ENCODE results near the gene ENOX2. TPM values are rescaled to one million over a fixed set of nuclear protein-coding genes. Genes with fewer than 3 reads are reported as not detected.

The ENOX2 gene
- total RNA-seq, 2 donors from 2014 or later, result 8.3 to 9.9 TPM

DNA sequence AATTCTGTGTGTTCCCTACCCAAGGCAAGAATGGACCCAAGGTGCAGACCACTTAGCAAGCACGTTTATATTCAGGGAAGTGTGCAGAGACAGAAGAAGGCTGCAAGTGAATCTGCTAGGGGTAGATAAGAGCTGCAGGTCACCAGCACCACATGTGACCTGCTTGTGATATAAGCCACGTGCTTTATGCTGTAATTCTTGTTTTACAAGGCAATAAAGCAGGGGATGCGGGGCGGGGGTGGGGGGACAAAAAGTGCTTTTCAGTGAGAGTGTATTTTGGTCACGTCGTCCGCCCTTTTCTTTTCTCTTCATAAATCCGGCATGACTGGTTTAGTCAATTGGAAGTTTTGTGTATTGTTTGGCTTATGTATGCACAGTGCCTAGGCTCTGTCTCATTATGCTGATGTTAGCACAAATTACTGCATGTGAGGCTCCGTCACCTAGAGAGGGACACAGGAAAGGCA is 308.5 kb downstream of the ENOX2 start:
- DNase-seq (peak in 1 of 2 donors; percentile 3), ATAC-seq (peak; percentile 88)
- intact Hi-C loops (cut with DNase I, micrococcal nuclease), result no loop called here

DNA sequence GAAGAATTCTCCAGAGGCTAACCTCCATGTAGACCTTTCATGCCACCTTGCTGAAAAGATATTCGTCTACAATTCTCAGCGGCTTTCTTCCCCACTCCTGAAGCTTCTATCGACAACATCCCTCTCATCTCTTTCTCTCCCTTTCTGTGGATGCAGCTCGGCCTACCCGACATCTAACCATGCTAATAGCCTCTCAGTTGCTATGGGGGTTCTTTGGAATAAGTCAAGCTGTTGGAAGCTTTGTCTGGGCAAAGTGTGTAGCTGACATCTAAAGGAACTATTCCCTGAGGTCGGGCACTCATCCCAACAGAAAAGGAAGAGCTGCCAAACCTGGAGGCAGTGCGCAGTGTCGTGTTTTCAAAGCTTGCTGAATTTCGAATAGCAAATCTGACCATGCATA is 309.1 kb downstream of the ENOX2 start:
- DNase-seq, result no peak
- intact Hi-C loops (cut with DNase I, micrococcal nuclease), result no loop called here
- ATAC-seq, result no peak

DNA sequence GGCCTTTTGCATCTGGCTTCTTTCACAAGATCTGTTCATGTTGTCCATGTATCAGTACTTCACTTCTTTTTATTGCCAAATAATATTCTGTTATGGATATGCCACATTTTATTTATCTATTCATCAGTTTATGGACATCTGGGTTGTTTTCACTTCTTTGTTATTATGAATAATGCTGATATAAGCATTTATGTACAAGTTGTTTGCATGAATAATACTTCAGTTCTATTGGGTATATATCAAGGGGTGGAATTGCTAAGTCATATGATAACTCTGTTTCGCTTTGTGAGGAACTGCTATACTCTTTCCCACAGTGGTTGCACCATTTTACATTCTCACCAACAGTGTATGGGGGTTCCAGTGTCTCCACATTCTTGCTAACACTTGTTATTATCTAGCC is 310.8 kb downstream of the ENOX2 start:
- DNase-seq (no peak), ATAC-seq (no peak)
- intact Hi-C loops (cut with DNase I, micrococcal nuclease), result no loop called here

DNA sequence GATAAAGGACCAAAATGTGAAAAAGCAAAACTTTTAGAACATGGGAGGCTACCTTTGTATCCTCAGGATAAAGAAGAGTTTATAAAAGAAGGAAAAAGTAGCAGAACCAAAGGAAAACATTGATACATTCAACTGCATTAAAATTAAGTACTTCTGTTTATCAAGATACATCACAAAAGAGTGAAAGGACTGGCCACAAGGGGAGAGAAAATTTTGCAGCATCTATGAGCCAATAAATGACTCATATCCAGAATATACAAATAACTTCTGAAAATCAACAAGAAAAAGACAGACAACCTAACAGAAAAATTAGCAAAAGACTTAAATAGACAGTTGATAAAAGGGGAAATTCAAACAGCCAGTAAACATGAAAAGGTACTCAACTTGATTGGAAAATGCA is 324.1 kb downstream of the ENOX2 start:
- ATAC-seq, result no peak

DNA sequence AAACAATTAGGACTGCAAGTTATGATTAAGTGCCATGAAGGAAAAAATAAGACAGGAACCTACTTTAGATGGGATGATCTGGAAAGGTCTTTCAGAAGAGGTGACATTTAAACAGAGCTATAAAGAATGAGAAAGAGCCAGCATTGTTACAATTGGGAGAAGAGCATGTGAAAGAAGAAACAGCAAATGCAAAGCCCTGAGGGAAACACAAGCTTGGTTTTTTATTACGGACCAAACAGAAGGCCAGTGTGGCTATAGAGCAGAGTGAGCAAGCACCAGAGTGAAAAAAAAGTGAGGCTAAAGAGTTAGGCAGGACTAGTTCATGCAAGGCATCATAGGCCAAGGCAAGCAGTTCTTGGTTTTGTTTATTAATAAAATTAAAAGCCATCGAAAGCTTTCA is 325.6 kb downstream of the ENOX2 start:
- ATAC-seq (no peak), DNase-seq (no peak)
- intact Hi-C loops (cut with DNase I, micrococcal nuclease), result no loop called here

More for the DNA sequence above, 324.1 kb downstream of the ENOX2 start:
- intact Hi-C loops (cut with DNase I, micrococcal nuclease), result no loop called here
- DNase-seq, result no peak

DNA sequence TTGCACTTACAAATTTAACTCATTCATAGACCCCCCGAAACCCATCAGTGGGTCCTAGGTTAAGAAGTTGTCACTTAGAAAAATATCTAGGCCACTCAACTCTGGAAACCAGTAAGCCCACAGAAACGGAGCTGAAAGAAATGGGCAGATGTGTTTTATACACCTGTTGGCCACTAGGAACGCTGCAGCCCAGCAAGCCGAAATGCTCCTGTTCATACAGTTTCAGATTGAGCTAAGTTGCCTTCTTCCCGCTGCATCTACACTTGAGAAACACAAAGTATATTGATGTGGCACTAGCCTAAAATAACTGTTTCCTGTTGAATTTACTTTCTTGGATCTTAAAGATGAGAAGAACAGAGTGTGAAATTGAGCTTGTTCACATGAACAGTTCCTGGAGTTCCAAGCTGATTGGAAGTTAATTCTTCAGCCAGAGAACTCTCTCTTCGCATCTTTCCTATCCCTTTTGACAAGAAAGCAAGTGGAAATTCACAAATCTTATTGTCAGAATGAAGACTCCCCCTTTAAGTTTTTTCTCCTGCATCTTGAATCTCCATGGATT is 327.1 kb downstream of the ENOX2 start:
- intact Hi-C loops (cut with DNase I, micrococcal nuclease), result no loop called here
- ATAC-seq (peak; percentile 56), DNase-seq (peak; percentile 27 to 37)

Other genes starting within 250 kb of the ENOX2 start
- gene ARHGAP36, start 155.1 kb upstream of the ENOX2 start, total RNA-seq, result under 1 TPM; 0.18 to 0.42 TPM